NOMO-1 treated with DMSO at 0.1 percent for 48 hours (cell line): ENCODE data around the gene KCNMB2.
"Not testable (repeated sequence)": the region's sequence is repeated elsewhere in the genome, so short reads cannot be mapped to it uniquely, and the experiment has no call there.

Experiments used
- DNase-seq: peaks from one replicate; lab custom pipeline; 2025; ENCODE audit not compliant: unreplicated experiment; lab: John Stamatoyannopoulos, UW

Gene KCNMB2

GRCh38 chr3:178850450-178851190, 314.4 kb downstream of the KCNMB2 start:
- DNase-seq, result no peak

GRCh38 chr3:178851564-178851963, 315.3 kb downstream of the KCNMB2 start:
- DNase-seq, result no peak

GRCh38 chr3:178856804-178857203, 320.6 kb downstream of the KCNMB2 start:
- no peak for DNase-seq

GRCh38 chr3:178859386-178859785, 323.1 kb downstream of the KCNMB2 start:
- DNase-seq, result no peak

GRCh38 chr3:178859900-178860436, 323.7 kb downstream of the KCNMB2 start:
- DNase-seq, result not testable (repeated sequence)

- no peak for DNase-seq
Observed at GRCh38 chr3:178868681-178869080, 332.4 kb downstream of the KCNMB2 start.

GRCh38 chr3:178870085-178870484, 333.8 kb downstream of the KCNMB2 start:
- no peak for DNase-seq

- DNase-seq, result no peak
Observed at GRCh38 chr3:178875157-178875556, 338.9 kb downstream of the KCNMB2 start.

GRCh38 chr3:178875836-178876235, 339.6 kb downstream of the KCNMB2 start:
- DNase-seq, result no peak

- DNase-seq, result no peak
Observed at GRCh38 chr3:178880274-178880673, 344.0 kb downstream of the KCNMB2 start.
